ENCODE results near the gene PRKAG2.

- no peak for TF ChIP-seq EP300 (IDR thresholded peaks at IDR 0.05; ENCODE audit: borderline replicate concordance in 1 of 2, low read depth in 1 of 2, low read length in 1 of 2)
- TF ChIP-seq CTCF (IDR thresholded peaks at IDR 0.05), result no peak
- no peak for TF ChIP-seq PBX3 (IDR thresholded peaks at IDR 0.05)
- TF ChIP-seq JUND (IDR thresholded peaks at IDR 0.05), result no peak
- TF ChIP-seq NFIC (IDR thresholded peaks at IDR 0.05; ENCODE audit: borderline replicate concordance), result no peak
These were observed 170.4 kb downstream of the PRKAG2 start for GRCh38 chr7:151706277-151707104.
